AG09309 (cell line): ENCODE data around the gene PVRIG.
"Not testable (repeated sequence)": the region's sequence is repeated elsewhere in the genome, so short reads cannot be mapped to it uniquely, and the experiment has no call there.

Experiments used
- DNase-seq: peaks from one replicate; pipeline ENCODE4 v3.0.0-alpha.2; 2010; ENCODE audit warnings: low read depth
- H3K4me3 ChIP-seq: 2 replicates; pipeline ENCODE4 v1.5.1; 2011; ENCODE audit warnings: mild to moderate bottlenecking, low read depth, low read length, moderate library complexity; ENCODE audit not compliant: control insufficient read depth
- CTCF ChIP-seq: IDR thresholded peaks from 2 replicates; pipeline ENCODE4 v1.5.1; 2011; ENCODE audit warnings: mild to moderate bottlenecking, low read depth, low read length, inconsistent platforms; ENCODE audit not compliant: insufficient read depth, control insufficient read depth; ENCODE audit errors: missing control alignments

PVRIG gene

GRCh38 chr7:100219801-100220585, at the start of gene PVRIG:
Gene PVRIG (plus strand): TSS chr7:100219949. CDS start chr7:100219971, 22 bp downstream.
- H3K4me3 ChIP-seq, DNase-seq: not testable (repeated sequence)

DNA sequence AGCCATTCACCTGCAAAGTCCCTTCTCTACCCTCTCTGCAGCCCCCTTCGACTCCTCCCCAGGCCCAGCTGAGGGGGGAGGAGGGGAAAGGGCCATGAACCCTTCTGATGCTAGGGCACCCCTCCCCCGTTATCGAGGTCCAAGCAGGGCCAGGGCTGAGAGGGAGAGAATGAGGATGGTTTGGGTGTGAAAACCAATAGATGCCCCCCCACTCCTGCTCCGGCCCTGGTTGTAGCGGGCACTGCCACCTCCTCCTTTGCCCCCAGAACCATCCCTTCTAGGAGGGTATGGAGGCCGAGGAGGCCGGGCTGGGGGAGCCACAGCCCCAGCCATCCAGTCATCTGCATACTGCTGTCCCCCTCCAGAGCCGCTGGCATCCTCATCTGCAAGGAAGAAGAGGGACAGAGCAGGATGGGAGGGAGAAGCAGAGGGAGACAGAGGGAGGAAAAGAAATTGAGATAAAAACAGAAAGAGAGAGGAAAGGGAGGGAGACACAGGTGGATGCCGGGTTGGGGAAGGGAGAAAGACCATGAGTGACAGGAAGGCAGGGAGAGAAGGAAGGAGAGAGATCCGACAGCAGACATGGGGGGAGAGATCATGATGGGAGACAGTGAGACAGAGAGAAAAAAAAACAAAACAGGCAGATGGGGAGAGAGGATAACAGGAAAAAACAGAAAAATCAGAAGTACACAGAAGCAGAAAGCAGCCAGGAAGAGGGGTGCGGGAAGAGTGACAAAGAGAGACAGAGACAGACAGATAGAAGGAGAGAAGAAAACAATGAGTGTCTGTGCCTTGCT, 49.5 kb upstream of the PVRIG start:
- no peak overlapping the region for H3K4me3 ChIP-seq
- TF ChIP-seq CTCF = no peak
- no peak for DNase-seq

GRCh38 chr7:100171087-100171681, 48.6 kb upstream of the PVRIG start:
- no peak for TF ChIP-seq CTCF
- no peak for DNase-seq
- H3K4me3 ChIP-seq = no peak overlapping the region

- no peak for DNase-seq
- no peak for TF ChIP-seq CTCF
- no peak overlapping the region for H3K4me3 ChIP-seq
Measured at GRCh38 chr7:100171840-100172239, 47.9 kb upstream of the PVRIG start.

GRCh38 chr7:100173806-100174495, 45.8 kb upstream of the PVRIG start:
- DNase-seq = no peak
- H3K4me3 ChIP-seq = no peak overlapping the region
- no peak for TF ChIP-seq CTCF

- no peak for DNase-seq
- TF ChIP-seq CTCF = no peak
Measured at GRCh38 chr7:100174582-100174981, 45.2 kb upstream of the PVRIG start.

More at GRCh38 chr7:100174582-100174981, 45.2 kb upstream of the PVRIG start:
- no peak overlapping the region for H3K4me3 ChIP-seq
